ENCODE measurements around the gene IRF9.

Gene IRF9

GRCh38 chr14:24138396-24139271, 22.4 kb upstream of the IRF9 start:
- TF ChIP-seq FOXP2 (optimal IDR thresholded peaks at IDR 0.05; ENCODE audit: borderline replicate concordance, extremely low read depth, extremely low read length, insufficient read depth) (no peak), REST (IDR thresholded peaks at IDR 0.05; ENCODE audit: insufficient read depth in 1 of 2, low read depth in 2 of 2, low read length in 2 of 2) (no peak), SIN3A (IDR thresholded peaks at IDR 0.05; ENCODE audit: borderline replicate concordance, insufficient read depth, low read length) (no peak), POLR2AphosphoS5 (IDR thresholded peaks at IDR 0.05; ENCODE audit: low read depth, low read length) (no peak; the same call in 1 of the 2 replicates), TAF1 (IDR thresholded peaks at IDR 0.05; ENCODE audit: borderline replicate concordance, insufficient read depth, low read length) (no peak)

- no peak for TF ChIP-seq SIN3A (IDR thresholded peaks at IDR 0.05; ENCODE audit: borderline replicate concordance, insufficient read depth, low read length)
- no peak for TF ChIP-seq REST (IDR thresholded peaks at IDR 0.05; ENCODE audit: insufficient read depth in 1 of 2, low read depth in 2 of 2, low read length in 2 of 2)
These were observed 21.7 kb upstream of the IRF9 start for GRCh38 chr14:24139272-24139934.

- TF ChIP-seq FOXP2 (optimal IDR thresholded peaks at IDR 0.05; ENCODE audit: borderline replicate concordance, extremely low read depth, extremely low read length, insufficient read depth) = no peak
- TF ChIP-seq POLR2AphosphoS5 (IDR thresholded peaks at IDR 0.05; ENCODE audit: low read depth, low read length) = peak; percentile 69
- no peak for TF ChIP-seq SIN3A (IDR thresholded peaks at IDR 0.05; ENCODE audit: borderline replicate concordance, insufficient read depth, low read length)
- 0 out of 4 replicates have a peak, but pooled peaks of 1 of the 2 experiments have one; percentile 6 for TF ChIP-seq REST (IDR thresholded peaks at IDR 0.05; ENCODE audit: insufficient read depth in 1 of 2, low read depth in 2 of 2, low read length in 2 of 2)
- TF ChIP-seq TAF1 (IDR thresholded peaks at IDR 0.05; ENCODE audit: borderline replicate concordance, insufficient read depth, low read length) = peak; percentile 83; the same call in 1 of the 2 replicates
These were observed 19.8 kb upstream of the IRF9 start, which contains the start of gene EMC9 for GRCh38 chr14:24141097-24141880. Gene EMC9 (minus strand): TSS chr14:24141591. CDS start chr14:24141304, 287 bp downstream.

GRCh38 chr14:24143511-24143910, 17.6 kb upstream of the IRF9 start:
- TF ChIP-seq TAF1 (IDR thresholded peaks at IDR 0.05; ENCODE audit: borderline replicate concordance, insufficient read depth, low read length) = no peak

GRCh38 chr14:24144451-24144850, 16.6 kb upstream of the IRF9 start:
- TF ChIP-seq POLR2AphosphoS5 (IDR thresholded peaks at IDR 0.05; ENCODE audit: low read depth, low read length) (no peak), FOXP2 (optimal IDR thresholded peaks at IDR 0.05; ENCODE audit: borderline replicate concordance, extremely low read depth, extremely low read length, insufficient read depth) (no peak), REST (IDR thresholded peaks at IDR 0.05; ENCODE audit: insufficient read depth in 1 of 2, low read depth in 2 of 2, low read length in 2 of 2) (no peak), SIN3A (IDR thresholded peaks at IDR 0.05; ENCODE audit: borderline replicate concordance, insufficient read depth, low read length) (no peak)

Measured in PFSK-1 (cell line).